GM13977 (cell line): ENCODE measurements around the gene ZFP36L2.

ENCODE experiments used
- DNase-seq: peaks from one replicate; pipeline ENCODE4 v3.0.0; 2012; ENCODE audit warnings: low spot score
- in situ Hi-C: fragments of 300-500 bp; cut with MboI; formaldehyde crosslinking; loops from one replicate; pipeline ENCODE4 v1.12.0; 2022; ENCODE audit warnings: low sequenced_read_pairs, low pct_unique_long_range_greater_than_20kb, mixed read lengths, inconsistent platforms; ENCODE audit not compliant: unreplicated experiment
- TF ChIP-seq, protein P1 (sequence below): IDR thresholded peaks from 2 replicates; pipeline ENCODE4 v1.5.1; 2012; ENCODE audit warnings: mild to moderate bottlenecking, control low read depth; ENCODE audit not compliant: insufficient read depth; ENCODE audit errors: extremely low read depth, missing control alignments

ZFP36L2 gene

DNA sequence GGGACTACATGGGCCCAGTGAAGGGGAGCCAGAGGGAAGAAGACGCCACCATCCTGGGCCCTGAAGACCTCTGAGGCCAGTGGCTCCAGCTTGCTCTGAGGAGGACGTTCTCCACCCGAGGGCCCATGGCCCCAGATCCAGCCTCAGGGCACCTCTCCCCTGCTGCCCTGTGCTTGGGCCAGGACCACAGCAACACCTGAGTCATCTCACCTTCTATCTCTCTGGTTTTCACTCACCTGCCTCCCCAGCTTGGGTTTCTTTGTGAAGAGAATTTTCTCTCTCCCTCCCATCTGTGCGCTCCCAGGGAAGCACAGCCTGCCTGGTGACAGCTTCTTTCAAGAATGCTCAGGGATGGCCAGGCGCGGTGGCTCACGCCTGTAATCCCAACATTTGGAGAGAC is 19.8 kb downstream of the ZFP36L2 start:
- TF ChIP-seq, protein P1, sequence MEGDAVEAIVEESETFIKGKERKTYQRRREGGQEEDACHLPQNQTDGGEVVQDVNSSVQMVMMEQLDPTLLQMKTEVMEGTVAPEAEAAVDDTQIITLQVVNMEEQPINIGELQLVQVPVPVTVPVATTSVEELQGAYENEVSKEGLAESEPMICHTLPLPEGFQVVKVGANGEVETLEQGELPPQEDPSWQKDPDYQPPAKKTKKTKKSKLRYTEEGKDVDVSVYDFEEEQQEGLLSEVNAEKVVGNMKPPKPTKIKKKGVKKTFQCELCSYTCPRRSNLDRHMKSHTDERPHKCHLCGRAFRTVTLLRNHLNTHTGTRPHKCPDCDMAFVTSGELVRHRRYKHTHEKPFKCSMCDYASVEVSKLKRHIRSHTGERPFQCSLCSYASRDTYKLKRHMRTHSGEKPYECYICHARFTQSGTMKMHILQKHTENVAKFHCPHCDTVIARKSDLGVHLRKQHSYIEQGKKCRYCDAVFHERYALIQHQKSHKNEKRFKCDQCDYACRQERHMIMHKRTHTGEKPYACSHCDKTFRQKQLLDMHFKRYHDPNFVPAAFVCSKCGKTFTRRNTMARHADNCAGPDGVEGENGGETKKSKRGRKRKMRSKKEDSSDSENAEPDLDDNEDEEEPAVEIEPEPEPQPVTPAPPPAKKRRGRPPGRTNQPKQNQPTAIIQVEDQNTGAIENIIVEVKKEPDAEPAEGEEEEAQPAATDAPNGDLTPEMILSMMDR = no peak
- in situ Hi-C loops = no loop called here
- DNase-seq = no peak

DNA sequence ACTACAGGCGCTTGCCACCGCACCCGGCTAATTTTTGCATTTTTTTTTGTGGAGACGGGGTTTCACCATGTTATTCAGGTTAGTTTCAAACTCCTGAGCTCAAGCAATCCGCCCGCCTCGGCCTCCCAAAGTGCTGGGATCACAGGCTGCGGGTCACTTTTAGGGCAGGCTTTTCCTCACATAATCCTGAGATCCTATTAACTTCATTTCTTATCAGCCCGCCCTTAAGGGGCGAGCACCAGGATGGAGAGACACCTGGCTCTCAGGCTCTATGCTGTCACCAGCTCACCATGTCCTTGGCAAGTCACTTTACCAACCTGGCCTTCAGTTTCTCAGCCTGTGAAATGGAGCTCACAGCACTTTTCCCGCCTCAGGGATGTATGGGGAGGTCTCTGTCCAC is 23.0 kb downstream of the ZFP36L2 start:
- TF ChIP-seq, protein P1 = no peak
- in situ Hi-C loops = no loop called here

DNA sequence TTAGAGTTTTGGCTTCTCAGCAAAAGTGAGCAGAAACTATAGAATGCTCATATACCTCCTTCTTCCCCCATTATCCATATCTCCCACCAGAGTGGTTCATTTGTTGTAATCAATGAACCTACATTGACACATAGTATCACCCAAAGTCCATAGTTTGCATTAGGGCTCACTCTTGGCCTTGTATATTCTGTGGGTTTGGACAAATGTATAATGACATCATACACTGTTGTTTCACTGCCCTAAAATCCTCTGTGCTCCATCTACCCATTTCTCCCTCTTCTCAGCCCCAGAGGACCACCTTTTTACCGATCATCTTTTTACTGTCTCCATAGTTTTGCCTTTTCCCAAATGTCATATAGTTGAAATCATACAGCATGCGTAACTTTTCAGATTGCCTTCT is 24.1 kb downstream of the ZFP36L2 start:
- in situ Hi-C loops = no loop called here
- no peak for DNase-seq
- TF ChIP-seq, protein P1 = no peak

More for the DNA sequence above, 23.0 kb downstream of the ZFP36L2 start:
- no peak for DNase-seq

DNA sequence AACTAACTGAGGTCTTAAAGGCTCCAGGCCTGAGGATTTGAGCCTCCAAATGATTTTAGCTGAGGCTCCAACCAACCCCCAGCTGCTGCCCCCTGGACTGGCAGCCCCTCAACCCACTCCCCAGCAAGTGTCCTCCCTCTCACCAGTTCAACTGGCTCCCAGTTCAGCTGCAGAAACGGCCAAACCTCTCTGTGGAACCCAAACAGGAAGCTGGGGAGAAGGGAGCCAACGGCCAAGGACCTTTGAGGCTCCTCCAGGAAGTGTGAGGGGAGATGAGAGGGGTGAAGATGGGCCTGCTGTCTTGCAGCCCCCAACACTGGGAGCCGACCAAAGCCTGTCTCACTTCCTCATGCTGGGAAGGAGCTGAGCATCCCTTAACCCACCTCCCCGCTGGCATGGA is 24.9 kb downstream of the ZFP36L2 start:
- in situ Hi-C loops = no loop called here
- no peak for DNase-seq
- TF ChIP-seq, protein P1 = no peak

DNA sequence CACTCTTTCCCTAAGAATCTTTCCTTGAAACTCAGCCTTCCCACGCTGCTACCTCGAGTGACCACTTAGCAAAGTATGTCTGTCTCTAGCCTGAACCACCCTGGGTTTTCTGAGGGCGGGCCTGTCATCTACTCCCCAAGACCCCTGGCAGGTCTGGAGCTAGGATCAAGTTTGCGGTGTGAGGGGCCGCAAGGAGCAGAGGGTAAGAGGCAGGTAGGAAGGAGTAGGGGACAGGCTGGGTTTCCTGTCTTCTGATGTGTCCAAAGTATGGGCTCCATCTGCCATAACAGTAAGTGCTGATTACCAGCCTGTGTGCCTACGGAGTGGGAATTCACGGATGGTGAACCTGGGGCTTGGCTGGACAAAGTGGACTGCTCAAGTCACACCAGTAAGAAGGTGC is 25.4 kb downstream of the ZFP36L2 start:
- DNase-seq = no peak
- in situ Hi-C loops = no loop called here
- TF ChIP-seq, protein P1 = no peak

DNA sequence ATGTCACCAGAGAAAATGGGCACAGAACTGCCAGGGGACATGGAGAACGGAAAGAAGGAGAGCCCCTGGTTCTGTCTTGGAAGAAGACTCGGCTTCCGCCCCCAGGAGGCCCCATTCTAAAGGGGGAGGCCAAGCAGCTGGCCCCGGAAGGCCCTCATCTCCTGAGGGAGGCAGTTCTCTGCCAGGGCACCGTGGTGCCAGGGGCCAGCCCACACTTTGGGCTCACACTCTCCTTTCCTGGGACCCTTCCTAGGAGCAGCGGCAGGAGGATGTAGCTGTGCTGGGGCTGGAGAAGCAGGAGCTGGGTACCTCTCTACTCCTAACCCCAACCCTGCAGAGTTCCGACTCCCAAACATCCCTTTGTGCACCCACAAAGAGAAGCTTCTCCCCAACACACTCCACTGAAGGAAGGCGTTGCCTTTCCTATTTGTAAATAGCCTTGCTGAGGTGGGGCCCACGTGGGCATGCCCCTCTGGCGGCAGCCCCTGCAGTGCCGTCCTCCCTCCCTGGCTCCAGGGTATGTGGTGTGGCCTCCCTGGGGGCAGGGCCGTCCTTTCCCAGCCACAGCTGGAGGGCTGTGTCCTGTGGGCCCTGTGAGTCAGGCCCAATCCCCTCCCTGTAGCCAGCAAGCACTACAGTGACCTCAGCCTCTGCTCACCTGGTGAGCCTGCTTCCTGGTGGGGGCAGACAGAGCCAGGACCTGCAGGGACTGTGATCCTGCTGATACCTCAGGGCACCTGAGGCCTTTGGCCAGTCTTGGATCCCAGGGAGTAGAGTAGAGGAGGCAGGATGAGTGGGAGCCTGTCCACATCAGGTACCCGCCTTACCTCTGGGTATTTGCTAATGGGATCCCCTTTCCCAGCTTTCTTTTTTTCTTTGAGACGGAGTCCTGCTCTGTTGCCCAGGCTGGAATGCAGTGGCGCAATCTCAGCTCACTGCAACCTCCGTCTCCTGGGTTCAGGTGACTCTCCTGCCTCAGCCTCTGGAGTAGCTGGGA is 26.6 kb downstream of the ZFP36L2 start:
- no peak for DNase-seq
- in situ Hi-C loops = no loop called here

More for the DNA sequence above, 26.6 kb downstream of the ZFP36L2 start:
- TF ChIP-seq, protein P1 = no peak
